Left hindlimb (tissue), 1 donor: ENCODE results near the gene LRFN2.

ENCODE experiments used
- DNase-seq: peaks from one replicate; pipeline ENCODE4 v3.0.0-alpha.2; 2018

LRFN2 gene

GRCh38 chr6:40541556-40542174 is 45.5 kb downstream of the LRFN2 start:
- no peak for DNase-seq

GRCh38 chr6:40540790-40541189 is 46.4 kb downstream of the LRFN2 start:
- DNase-seq = no peak

- DNase-seq = no peak
Observed at GRCh38 chr6:40539853-40540252, 47.3 kb downstream of the LRFN2 start.

- no peak for DNase-seq
Observed at GRCh38 chr6:40538556-40538955, 48.6 kb downstream of the LRFN2 start.

- no peak for DNase-seq
Observed at GRCh38 chr6:40537446-40537845, 49.7 kb downstream of the LRFN2 start.

GRCh38 chr6:40536442-40536841 is 50.7 kb downstream of the LRFN2 start:
- DNase-seq = no peak

GRCh38 chr6:40535819-40536380 is 51.3 kb downstream of the LRFN2 start:
- DNase-seq = no peak

- no peak for DNase-seq
Observed at GRCh38 chr6:40535110-40535818, 51.9 kb downstream of the LRFN2 start.

- no peak for DNase-seq
Observed at GRCh38 chr6:40532349-40533000, 54.7 kb downstream of the LRFN2 start.

GRCh38 chr6:40529919-40530318 is 57.2 kb downstream of the LRFN2 start:
- no peak for DNase-seq

GRCh38 chr6:40529040-40529439 is 58.1 kb downstream of the LRFN2 start:
- no peak for DNase-seq

- DNase-seq = no peak
Observed at GRCh38 chr6:40528051-40528450, 59.1 kb downstream of the LRFN2 start.

- DNase-seq = no peak
Observed at GRCh38 chr6:40526036-40526435, 61.1 kb downstream of the LRFN2 start.

- no peak for DNase-seq
Observed at GRCh38 chr6:40524797-40525585, 62.2 kb downstream of the LRFN2 start.

- DNase-seq = no peak
Observed at GRCh38 chr6:40523505-40524172, 63.5 kb downstream of the LRFN2 start.

GRCh38 chr6:40521496-40521895 is 65.7 kb downstream of the LRFN2 start:
- DNase-seq = no peak

GRCh38 chr6:40520678-40521077 is 66.5 kb downstream of the LRFN2 start:
- DNase-seq = no peak

GRCh38 chr6:40520084-40520483 is 67.1 kb downstream of the LRFN2 start:
- DNase-seq = no peak

GRCh38 chr6:40517654-40518053 is 69.5 kb downstream of the LRFN2 start:
- DNase-seq = no peak

- no peak for DNase-seq
Observed at GRCh38 chr6:40516429-40516828, 70.7 kb downstream of the LRFN2 start.

GRCh38 chr6:40512340-40512739 is 74.8 kb downstream of the LRFN2 start:
- no peak for DNase-seq

- no peak for DNase-seq
Observed at GRCh38 chr6:40511884-40512283, 75.3 kb downstream of the LRFN2 start.

GRCh38 chr6:40510442-40510841 is 76.7 kb downstream of the LRFN2 start:
- no peak for DNase-seq
